Endodermal cell (in vitro differentiated cells): ENCODE measurements around the gene EPC2. TPM values are rescaled to one million over a fixed set of nuclear protein-coding genes. Genes with fewer than 3 reads are reported as not detected.
A peak's percentile ranks its signal among the peaks of the same experiment; 100 is the strongest.

ENCODE experiments used
- DNase-seq: peaks from one replicate; pipeline ENCODE4 v3.0.0-alpha.2; 2017
- H3K27ac ChIP-seq: 2 replicates; pipeline ENCODE4 v1.5.1; 2013; ENCODE audit warnings: mild to moderate bottlenecking, low read depth, low read length, moderate library complexity
- H3K27me3 ChIP-seq: 2 replicates; pipeline ENCODE4 v1.6.1; 2013; ENCODE audit warnings: mild to moderate bottlenecking, low read length, moderate library complexity; ENCODE audit not compliant: insufficient read depth, control insufficient read depth, poor library complexity, severe bottlenecking
- H3K36me3 ChIP-seq: 2 replicates; pipeline ENCODE4 v1.7.0; 2013; ENCODE audit warnings: mild to moderate bottlenecking, low read length, moderate library complexity; ENCODE audit not compliant: control insufficient read depth, insufficient read depth
- H3K4me1 ChIP-seq: one replicate; pipeline ENCODE4 v1.7.0; 2013; ENCODE audit warnings: low read length; ENCODE audit not compliant: control insufficient read depth, insufficient read depth
- H3K4me3 ChIP-seq: 2 replicates; pipeline ENCODE4 v1.5.1; 2013; ENCODE audit warnings: mild to moderate bottlenecking, low read length, moderate library complexity
- H3K9ac ChIP-seq: 2 replicates; pipeline ENCODE4 v1.6.1; 2013; ENCODE audit warnings: mild to moderate bottlenecking, low read length, moderate library complexity; ENCODE audit not compliant: poor library complexity, severe bottlenecking; ENCODE audit errors: extremely low read depth
- H3K9me3 ChIP-seq: 2 replicates; pipeline ENCODE4 v1.6.1; 2013; ENCODE audit warnings: mild to moderate bottlenecking, low read length, moderate library complexity; ENCODE audit not compliant: control insufficient read depth
- H3K27ac Mint-ChIP-seq: 2 replicates; pipeline ENCODE4 v1.8.0; 2020; ENCODE audit warnings: mixed read lengths
- H3K27me3 Mint-ChIP-seq: 2 replicates; pipeline ENCODE4 v1.8.0; 2021; ENCODE audit warnings: mild to moderate bottlenecking, mixed read lengths; ENCODE audit not compliant: insufficient read depth
- H3K36me3 Mint-ChIP-seq: 2 replicates; pipeline ENCODE4 v1.8.0; 2020; ENCODE audit warnings: low read depth, mixed read lengths
- H3K4me1 Mint-ChIP-seq: 2 replicates; pipeline ENCODE4 v1.8.0; 2020; ENCODE audit warnings: mixed read lengths
- H3K4me3 Mint-ChIP-seq: 2 replicates; pipeline ENCODE4 v1.8.0; 2020; ENCODE audit warnings: mild to moderate bottlenecking, moderate library complexity, mixed read lengths
- H3K9me3 Mint-ChIP-seq: 2 replicates; pipeline ENCODE4 v1.8.0; 2020; ENCODE audit warnings: mild to moderate bottlenecking, mixed read lengths
- CTCF ChIP-seq: fragments of 200-600 bp; sonication (generic); conservative IDR thresholded peaks from 2 replicates; pipeline ENCODE4 v1.5.0; 2021; ENCODE audit warnings: antibody characterized with exemption, mild to moderate bottlenecking
- WGBS, 2 experiments: methylation state at CpG; one replicate each; pipeline versions ENCODE4 v1.1.5 to v1.1.7; 2013; ENCODE audit warnings: missing lambda C conversion rate in 2 of 2, mixed read lengths in 1 of 2; ENCODE audit not compliant: insufficient coverage in 1 of 2, insufficient read length in 1 of 2; 5-methylcytosine and 5-hydroxymethylcytosine counted together
- total RNA-seq, 2 donors: library from RNA; stranded (reverse); fragmentation: NEBNext Ultra II Directional in 1 of 2; extraction: Animal tissue kit (Norgen Biotek cat#: 25700) in 1 of 2; gene quantifications; 2 replicates in 1 of 2; 3 replicates in 1 of 2; pipeline ENCODE4 v1.2.1, GENCODE V29; 2021

EPC2 gene
- total RNA-seq, 2 donors from 2014 or later, result 23.0 to 32.0 TPM

DNA sequence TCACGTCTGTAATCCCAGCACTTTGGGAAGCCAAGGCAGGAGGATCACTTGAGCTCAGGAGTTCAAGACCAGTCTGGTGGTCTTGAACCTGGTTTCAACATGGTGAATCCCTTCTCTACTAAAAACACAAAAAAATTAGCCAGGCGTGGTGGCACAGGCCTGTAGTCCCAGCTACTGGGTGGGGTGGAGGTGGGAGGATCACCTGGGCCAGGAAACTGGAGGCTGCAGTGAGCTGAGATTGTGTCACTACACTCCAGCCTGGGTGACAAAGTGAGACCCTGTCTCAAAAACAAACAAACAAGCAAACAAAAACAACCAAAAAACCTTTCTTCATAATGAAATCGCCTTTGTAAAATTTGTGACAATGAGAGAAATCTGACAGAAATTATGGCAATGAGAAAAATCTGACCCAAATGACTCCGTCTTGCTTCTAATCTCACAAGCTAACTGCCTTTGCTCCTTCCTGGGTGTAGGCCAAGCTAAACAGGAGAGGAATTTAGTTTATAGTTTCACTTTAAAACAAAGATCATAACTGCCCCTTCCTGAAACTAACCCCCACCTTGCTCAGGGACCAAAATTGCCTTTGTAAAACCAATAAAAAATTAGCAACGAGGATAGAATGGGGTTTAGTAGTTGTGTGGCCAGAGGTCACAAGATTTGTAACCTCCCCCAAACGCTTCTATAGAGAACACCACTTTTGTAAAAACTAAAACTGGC is 169.8 kb downstream of the EPC2 start:
- no peaks in the 10 kb centered on the region for H3K9me3 Mint-ChIP-seq
- DNase-seq, result no peak

GRCh38 chr2:148814860-148815419 is 170.4 kb downstream of the EPC2 start:
- H3K27me3 ChIP-seq, result no peaks in the 10 kb centered on the region
- Mint-ChIP-seq H3K36me3 (no peaks in the 10 kb centered on the region), H3K27ac (peak overlapping the region; percentile 42), H3K4me3 (no peak overlapping the region), H3K27me3 (peaks cover 2% of the 10 kb centered on the region), H3K4me1 (peaks cover 17% of the 10 kb centered on the region), H3K9me3 (no peaks in the 10 kb centered on the region)
- H3K4me3 ChIP-seq, result no peak overlapping the region
- H3K4me1 ChIP-seq, result no peaks in the 10 kb centered on the region
- no peak overlapping the region for H3K9ac ChIP-seq
- H3K36me3 ChIP-seq, result no peaks in the 10 kb centered on the region
- no peaks in the 10 kb centered on the region for H3K9me3 ChIP-seq
- H3K27ac ChIP-seq, result no peak overlapping the region
- WGBS, 2 experiments, result 89 to 98% methylated on average over 4 to 7 of the region's 7 CpGs
- DNase-seq, result no peak
- no peak for TF ChIP-seq CTCF

More for the DNA sequence above, 169.8 kb downstream of the EPC2 start:
- Histone ChIP-seq H3K36me3 (no peaks in the 10 kb centered on the region), H3K4me3 (no peak overlapping the region), H3K27ac (no peak overlapping the region), H3K4me1 (no peaks in the 10 kb centered on the region), H3K27me3 (no peaks in the 10 kb centered on the region), H3K9me3 (no peaks in the 10 kb centered on the region), H3K9ac (no peak overlapping the region)
- H3K4me3 Mint-ChIP-seq, result peak overlapping the region; percentile 20
- peaks cover 2% of the 10 kb centered on the region for H3K27me3 Mint-ChIP-seq
- no peaks in the 10 kb centered on the region for H3K36me3 Mint-ChIP-seq
- 86 to 93% methylated on average over 2 to 6 of the region's 6 CpGs for WGBS, 2 experiments
- peak overlapping the region; percentile 41 for H3K27ac Mint-ChIP-seq
- no peak for TF ChIP-seq CTCF
- H3K4me1 Mint-ChIP-seq, result peaks cover 17% of the 10 kb centered on the region

DNA sequence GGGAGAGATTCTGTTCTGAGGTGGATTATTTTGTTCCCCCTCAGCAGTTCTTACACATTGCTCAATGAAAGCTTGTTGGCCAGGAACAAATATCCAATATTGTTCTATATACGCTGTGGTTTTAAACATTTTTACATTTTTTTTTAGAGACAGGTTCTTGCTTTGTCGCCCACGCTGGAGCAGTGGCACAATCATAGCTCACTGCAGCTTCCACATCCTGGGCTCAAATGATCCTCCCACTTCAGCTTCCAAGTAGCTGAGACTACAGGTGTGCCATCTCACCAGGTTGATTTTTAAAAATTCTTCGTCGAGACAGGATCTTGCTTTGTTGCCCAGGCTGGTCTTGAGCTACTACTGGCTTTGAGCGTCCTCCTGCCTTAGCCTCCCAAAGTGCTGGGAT is 171.6 kb downstream of the EPC2 start:
- H3K9me3 ChIP-seq, result no peaks in the 10 kb centered on the region
- peaks cover 2% of the 10 kb centered on the region for H3K27me3 Mint-ChIP-seq
- no peaks in the 10 kb centered on the region for H3K27me3 ChIP-seq
- no peaks in the 10 kb centered on the region for H3K36me3 Mint-ChIP-seq
- no peaks in the 10 kb centered on the region for H3K36me3 ChIP-seq
- no peaks in the 10 kb centered on the region for H3K9me3 Mint-ChIP-seq
- H3K27ac ChIP-seq, result no peak overlapping the region
- 94 to 98% methylated on average over 6 of the region's 6 CpGs for WGBS, 2 experiments
- no peaks in the 10 kb centered on the region for H3K4me1 ChIP-seq
- H3K27ac Mint-ChIP-seq, result no peak overlapping the region
- peaks cover 17% of the 10 kb centered on the region for H3K4me1 Mint-ChIP-seq
- no peak for DNase-seq
- H3K9ac ChIP-seq, result no peak overlapping the region
- no peak overlapping the region for H3K4me3 ChIP-seq
- TF ChIP-seq CTCF, result no peak
- H3K4me3 Mint-ChIP-seq, result no peak overlapping the region
